BLaER1 treated with 17β-estradiol and CSF1 and Interleukin-3, amounts not matched to agents 10 nM and 100 nM (cell line): Measurements from ENCODE around the gene AMBRA1.
"Not testable (repeated sequence)": the region's sequence is repeated elsewhere in the genome, so short reads cannot be mapped to it uniquely, and the experiment has no call there.

Source experiments
- H3K27ac ChIP-seq, 11 experiments: shearing (Covaris generic); formaldehyde crosslinking; 2 replicates each; pipeline ENCODE4 v1.8.1; 2022
- H3K27me3 ChIP-seq, 11 experiments: shearing (Covaris generic); formaldehyde crosslinking; 2 replicates each; pipeline ENCODE4 v1.8.1; 2022
- H3K36me3 ChIP-seq, 11 experiments: shearing (Covaris generic); formaldehyde crosslinking; 2 replicates each; pipeline ENCODE4 v1.8.1; 2022
- H3K4me1 ChIP-seq, 10 experiments: shearing (Covaris generic); formaldehyde crosslinking; 2 replicates each; pipeline ENCODE4 v1.8.1; 2022
- H3K4me2 ChIP-seq, 11 experiments: shearing (Covaris generic); formaldehyde crosslinking; 2 replicates each; pipeline ENCODE4 v1.8.1; 2022
- H3K4me3 ChIP-seq, 10 experiments: shearing (Covaris generic); formaldehyde crosslinking; 2 replicates each; pipeline ENCODE4 v1.8.1; 2022
- H3K9ac ChIP-seq, 11 experiments: shearing (Covaris generic); formaldehyde crosslinking; 2 replicates each; pipeline ENCODE4 v1.8.1; 2022
- H3K9me3 ChIP-seq, 11 experiments: shearing (Covaris generic); formaldehyde crosslinking; replicated peaks in 1 of 11; 2 replicates each; pipeline ENCODE4 v1.8.1; 2022
- H4K20me1 ChIP-seq, 11 experiments: shearing (Covaris generic); formaldehyde crosslinking; 2 replicates each; pipeline ENCODE4 v1.8.1; 2022
- Cebpa-rat ChIP-seq, 11 experiments: shearing (Covaris generic); IDR thresholded peaks; 2 replicates each; pipeline ENCODE4 v1.8.1; 2022

AMBRA1 gene

GRCh38 chr11:46381819-46382645 is 211.8 kb downstream of the AMBRA1 start:
- H3K9ac ChIP-seq: peak overlapping the region; percentile 60 to 94 (median 89)
- peak overlapping the region; percentile 90 to 100 (median 98) for H3K4me2 ChIP-seq
- H3K4me1 ChIP-seq: peaks cover 26 to 56% (median 45%) of the 10 kb centered on the region in 10 experiments
- peak overlapping the region; percentile 52 to 79 (median 74) for H3K4me3 ChIP-seq
- H3K36me3 ChIP-seq: peaks cover 15 to 28% (median 21%) of the 10 kb centered on the region in 11 experiments
- peak overlapping the region in 9 of 11 experiments; percentile 25 to 91 (median 88); a peak in 17 of 22 replicates for H3K27ac ChIP-seq
- H3K27me3 ChIP-seq: peaks cover 16 to 30% (median 18%) of the 10 kb centered on the region in 11 experiments
- no peaks in the 10 kb centered on the region for H3K9me3 ChIP-seq
- H4K20me1 ChIP-seq: peaks cover 0 to 79% (median 34%) of the 10 kb centered on the region in 11 experiments; a peak in 19 of 22 replicates
- TF ChIP-seq Cebpa-rat (IDR thresholded peaks at IDR 0.05): no peak

GRCh38 chr11:46381048-46381818 is 212.6 kb downstream of the AMBRA1 start, which contains the start of gene MDK:
Gene MDK, plus strand, starts transcription at chr11:46381669. Its CDS starts 389 bp downstream, at chr11:46382058.
- peaks cover 0 to 80% (median 34%) of the 10 kb centered on the region in 11 experiments; a peak in 18 of 22 replicates for H4K20me1 ChIP-seq
- peak within 1 kb of the TSS; percentile 97 to 100 (median 99) for H3K4me2 ChIP-seq
- peak within 1 kb of the TSS; percentile 72 to 92 (median 90) for H3K27ac ChIP-seq
- peak within 1 kb of the TSS; percentile 71 to 79 (median 76) for H3K4me3 ChIP-seq
- H3K9ac ChIP-seq: peak within 1 kb of the TSS; percentile 78 to 94 (median 89)
- no peak for TF ChIP-seq Cebpa-rat (IDR thresholded peaks at IDR 0.05)
- peaks cover 8 to 22% (median 10%) of the 10 kb centered on the region in 11 experiments for H3K27me3 ChIP-seq
- peaks cover 26 to 56% (median 45%) of the 10 kb centered on the region in 10 experiments for H3K4me1 ChIP-seq
- peaks cover 22 to 36% (median 29%) of the 10 kb centered on the region in 11 experiments for H3K36me3 ChIP-seq
- H3K9me3 ChIP-seq: no peaks in the 10 kb centered on the region

- H3K9ac ChIP-seq: peak overlapping the region; percentile 78 to 94 (median 89)
- peak overlapping the region; percentile 94 to 100 (median 99) for H3K4me2 ChIP-seq
- TF ChIP-seq Cebpa-rat (IDR thresholded peaks at IDR 0.05): no peak
- peaks cover 30 to 44% (median 36%) of the 10 kb centered on the region in 11 experiments for H3K36me3 ChIP-seq
- H3K4me3 ChIP-seq: peak overlapping the region; percentile 71 to 79 (median 76)
- H3K4me1 ChIP-seq: peaks cover 26 to 56% (median 45%) of the 10 kb centered on the region in 10 experiments
- peaks cover 0 to 86% (median 34%) of the 10 kb centered on the region in 11 experiments; a peak in 18 of 22 replicates for H4K20me1 ChIP-seq
- no peaks in the 10 kb centered on the region for H3K9me3 ChIP-seq
- H3K27me3 ChIP-seq: peaks cover under 1 to 19% (median 3%) of the 10 kb centered on the region in 11 experiments; a peak in 17 of 22 replicates
- peak overlapping the region; percentile 72 to 92 (median 88) for H3K27ac ChIP-seq
Measured at GRCh38 chr11:46380340-46381047, 213.3 kb downstream of the AMBRA1 start.

- peak overlapping the region in 9 of 11 experiments; percentile 15 to 92 (median 86); a peak in 14 of 22 replicates for H3K27ac ChIP-seq
- peaks cover 0 to 19% (median 0%) of the 10 kb centered on the region in 11 experiments; a peak in 7 of 22 replicates for H3K27me3 ChIP-seq
- H3K4me3 ChIP-seq: peak overlapping the region in 2 of 10 experiments; percentile 77 to 79; a peak in 3 of 20 replicates
- peak overlapping the region in 9 of 11 experiments; percentile 45 to 94 (median 89); a peak in 14 of 22 replicates for H3K9ac ChIP-seq
- H3K36me3 ChIP-seq: peaks cover 38 to 52% (median 44%) of the 10 kb centered on the region in 11 experiments
- H3K4me2 ChIP-seq: peak overlapping the region; percentile 94 to 100 (median 99)
- not testable (repeated sequence) for H3K9me3 ChIP-seq
- peaks cover 26 to 56% (median 45%) of the 10 kb centered on the region in 10 experiments for H3K4me1 ChIP-seq
- H4K20me1 ChIP-seq: peaks cover 0 to 90% (median 34%) of the 10 kb centered on the region in 11 experiments; a peak in 18 of 22 replicates
Measured at GRCh38 chr11:46379482-46380293, 214.1 kb downstream of the AMBRA1 start.

- H3K27ac ChIP-seq: peak overlapping the region in 8 of 11 experiments; percentile 15 to 92 (median 74); a peak in 11 of 22 replicates
- H3K4me2 ChIP-seq: peak overlapping the region; percentile 94 to 100 (median 99)
- peaks cover 0 to 19% (median 0%) of the 10 kb centered on the region in 11 experiments; a peak in 7 of 22 replicates for H3K27me3 ChIP-seq
- H3K36me3 ChIP-seq: peaks cover 45 to 58% (median 52%) of the 10 kb centered on the region in 11 experiments
- H3K4me1 ChIP-seq: peaks cover 26 to 55% (median 44%) of the 10 kb centered on the region in 10 experiments
- peak overlapping the region in 5 of 11 experiments; percentile 9 to 92 (median 88); a peak in 7 of 22 replicates for H3K9ac ChIP-seq
- H4K20me1 ChIP-seq: peaks cover 0 to 90% (median 36%) of the 10 kb centered on the region in 11 experiments; a peak in 18 of 22 replicates
- no peak for TF ChIP-seq Cebpa-rat (IDR thresholded peaks at IDR 0.05)
- H3K9me3 ChIP-seq: no peaks in the 10 kb centered on the region
- H3K4me3 ChIP-seq: no peak overlapping the region
Measured at GRCh38 chr11:46378811-46379481, 214.9 kb downstream of the AMBRA1 start.

- Histone ChIP-seq H3K4me1 (peaks cover 26 to 51% (median 40%) of the 10 kb centered on the region in 10 experiments), H3K4me2 (peak overlapping the region in 10 of 11 experiments; percentile 94 to 100 (median 99); a peak in 20 of 22 replicates), H3K36me3 (peaks cover 52 to 60% (median 56%) of the 10 kb centered on the region in 11 experiments), H3K27ac (peak overlapping the region in 2 of 11 experiments; percentile 59 to 90; a peak in 1 of 22 replicates), H3K27me3 (peaks cover 0 to 19% (median 0%) of the 10 kb centered on the region in 11 experiments; a peak in 7 of 22 replicates), H3K4me3 (no peak overlapping the region), H4K20me1 (peaks cover 0 to 93% (median 34%) of the 10 kb centered on the region in 11 experiments; a peak in 18 of 22 replicates), H3K9ac (0 out of 22 replicates have a peak overlapping the region, but pooled peaks of 1 of the 11 experiments have one; percentile 9), H3K9me3 (no peaks in the 10 kb centered on the region)
- TF ChIP-seq Cebpa-rat (IDR thresholded peaks at IDR 0.05): no peak
Measured at GRCh38 chr11:46378296-46378695, 215.5 kb downstream of the AMBRA1 start.
